Lung (tissue), 12 donors: ENCODE results near the gene COL1A1. TPM values are rescaled to one million over a fixed set of nuclear protein-coding genes. Genes with fewer than 3 reads are reported as not detected.

Experiments used
- ATAC-seq: fragments of 200-7000 bp; cut with Tn5 transposase; one replicate; pipeline ENCODE4 v1.9.1; 2020; ENCODE audit warnings: moderate number of reproducible peaks; ENCODE audit not compliant: insufficient read depth, low FRiP score
- DNase-seq, 3 donors: peaks; one replicate each; pipeline ENCODE4 v3.0.0-alpha.2; 2013 to 2017
- H3K27ac ChIP-seq, 2 donors: one replicate each; pipeline ENCODE4 v1.5.1; 2013; ENCODE audit warnings: mild to moderate bottlenecking in 2 of 2, moderate library complexity in 2 of 2, control low read depth in 1 of 2, inconsistent platforms in 1 of 2, low read depth in 1 of 2, low read length in 1 of 2
- H3K27me3 ChIP-seq, 3 donors: one replicate each; pipeline ENCODE4 v1.5.1; 2013; ENCODE audit warnings: low read length in 2 of 3; ENCODE audit not compliant: control insufficient read depth in 3 of 3, insufficient read depth in 3 of 3
- H3K36me3 ChIP-seq, 4 donors: one replicate each; pipeline ENCODE4 v1.5.1; 2013; ENCODE audit warnings: low read length in 4 of 4, mild to moderate bottlenecking in 1 of 4, moderate library complexity in 1 of 4; ENCODE audit not compliant: control insufficient read depth in 4 of 4, insufficient read depth in 4 of 4
- H3K4me1 ChIP-seq, 5 donors: one replicate each; pipeline ENCODE4 v1.5.1; 2013; ENCODE audit warnings: low read length in 5 of 5, mild to moderate bottlenecking in 2 of 5, moderate library complexity in 1 of 5; ENCODE audit not compliant: control insufficient read depth in 5 of 5, insufficient read depth in 5 of 5
- H3K4me3 ChIP-seq: one replicate; pipeline ENCODE4 v1.5.1; 2013; ENCODE audit warnings: mild to moderate bottlenecking, control low read depth, moderate library complexity
- H3K9ac ChIP-seq, 2 donors: one replicate each; pipeline ENCODE4 v1.5.1; 2013; ENCODE audit warnings: low read length in 2 of 2, control low read depth in 1 of 2; ENCODE audit not compliant: insufficient read depth in 1 of 2
- H3K9me3 ChIP-seq, 4 donors: one replicate each; pipeline ENCODE4 v1.5.1; 2013; ENCODE audit warnings: low read length in 3 of 4, mild to moderate bottlenecking in 1 of 4, moderate library complexity in 1 of 4; ENCODE audit not compliant: control insufficient read depth in 4 of 4, insufficient read depth in 3 of 4
- CTCF ChIP-seq: IDR thresholded peaks from 2 replicates; pipeline ENCODE4 v1.5.1; 2012; ENCODE audit warnings: mild to moderate bottlenecking; ENCODE audit errors: control extremely low read depth, extremely low read depth
- WGBS, 2 donors: extraction: QIAGEN DNeasy Blood & Tissue Kit; methylation state at CpG; one replicate each; pipeline ENCODE4 v1.1.7; 2013; 5-methylcytosine and 5-hydroxymethylcytosine counted together
- polyA plus RNA-seq, 2 donors: library from polyadenylated mRNA; stranded (reverse); fragments of 200-250 nt; gene quantifications; one replicate each; pipeline ENCODE4 v1.2.1, GENCODE V29; 2013
- total RNA-seq, 2 donors: library from RNA; depleted of rRNA in 1 of 2; stranded (reverse); fragments of >200 nt in 1 of 2; gene quantifications; one replicate each; pipeline ENCODE4 v1.2.1, GENCODE V29; 2014 to 2021
- donor health status: control.
- donor health status: control.
- donor health status: Bipolar disorder and iron deficiency.
- donor health status: healthy.
- donor health status: DM: yes; HTN: yes; CAD: no.

COL1A1 gene
- total and polyA plus RNA-seq, 4 donors, result 30.5 to 1,330 (median 283) TPM

GRCh38 chr17:50187751-50188530 lies 13.5 kb downstream of the COL1A1 start:
- H3K27ac ChIP-seq, result no peak overlapping the region
- TF ChIP-seq CTCF, result no peak
- H3K9me3 ChIP-seq, result no peaks in the 10 kb centered on the region
- H3K4me1 ChIP-seq, result peaks cover 0 to 14% (median 0%) of the 10 kb centered on the region in 5 donors
- H3K27me3 ChIP-seq, result no peaks in the 10 kb centered on the region
- peaks cover 4 to 67% (median 37%) of the 10 kb centered on the region in 4 donors for H3K36me3 ChIP-seq
- H3K9ac ChIP-seq, result no peak overlapping the region
- DNase-seq, result peak in 1 of 3 donors; percentile 27
- WGBS, 2 donors, result 87 to 92% methylated on average over 17 of the region's 17 CpGs
- H3K4me3 ChIP-seq, result no peak overlapping the region
- no peak for ATAC-seq

- TF ChIP-seq CTCF, result no peak
- Histone ChIP-seq H3K9ac (no peak overlapping the region), H3K9me3 (no peaks in the 10 kb centered on the region), H3K27me3 (no peaks in the 10 kb centered on the region), H3K4me3 (no peak overlapping the region), H3K36me3 (peaks cover 4 to 62% (median 34%) of the 10 kb centered on the region in 4 donors), H3K27ac (no peak overlapping the region), H3K4me1 (peaks cover 0 to 14% (median 0%) of the 10 kb centered on the region in 5 donors)
- DNase-seq (no peak), ATAC-seq (no peak)
- WGBS, 2 donors, result 77 to 87% methylated on average over 4 of the region's 4 CpGs
These were observed 14.1 kb downstream of the COL1A1 start for GRCh38 chr17:50187394-50187725.

DNA sequence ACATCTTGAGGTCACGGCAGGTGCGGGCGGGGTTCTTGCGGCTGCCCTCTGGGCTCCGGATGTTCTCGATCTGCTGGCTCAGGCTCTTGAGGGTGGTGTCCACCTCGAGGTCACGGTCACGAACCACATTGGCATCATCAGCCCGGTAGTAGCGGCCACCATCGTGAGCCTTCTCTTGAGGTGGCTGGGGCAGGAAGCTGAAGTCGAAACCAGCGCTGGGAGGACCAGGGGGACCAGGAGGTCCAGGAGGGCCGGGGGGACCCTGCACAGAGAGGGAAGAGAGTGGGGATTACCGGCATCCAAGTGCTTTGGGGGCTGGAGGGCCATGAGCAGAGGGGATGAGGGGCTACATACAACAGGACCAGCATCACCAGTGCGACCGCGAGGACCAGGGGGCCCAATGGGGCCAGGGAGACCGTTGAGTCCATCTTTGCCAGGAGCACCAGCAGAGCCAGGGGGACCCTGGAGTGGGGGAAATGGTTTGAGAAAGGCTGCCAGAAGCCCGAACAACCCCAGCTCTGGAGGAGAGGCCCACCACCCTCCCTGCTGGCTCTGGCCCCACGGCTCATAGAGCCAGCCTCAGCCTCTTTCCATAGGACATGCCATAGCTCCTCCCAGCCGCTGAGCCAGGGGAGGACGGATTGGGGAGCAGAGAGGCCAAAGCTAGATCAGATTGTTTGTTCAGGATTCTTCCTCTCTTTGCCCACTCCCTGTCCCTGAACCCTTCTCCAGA lies 14.6 kb downstream of the COL1A1 start:
- ATAC-seq, result no peak
- Histone ChIP-seq H3K9me3 (no peaks in the 10 kb centered on the region), H3K27ac (no peak overlapping the region), H3K4me1 (peaks cover 0 to 14% (median 2%) of the 10 kb centered on the region in 5 donors), H3K27me3 (no peaks in the 10 kb centered on the region), H3K9ac (no peak overlapping the region), H3K36me3 (peaks cover 4 to 56% (median 32%) of the 10 kb centered on the region in 4 donors), H3K4me3 (no peak overlapping the region)
- TF ChIP-seq CTCF, result no peak
- 84 to 95% methylated on average over 24 of the region's 24 CpGs for WGBS, 2 donors
- DNase-seq, result peak in 1 of 3 donors; percentile 34
